Right lobe of liver (tissue), 4 donors: ENCODE results near the gene ERBB4.

Experiments used
- CTCF ChIP-seq, 4 donors: fragments of 200-600 bp in 3 of 4; fragments of 450-650 bp in 1 of 4; IDR thresholded peaks; one replicate each; pipeline versions ENCODE4 v1.5.1 to v1.8.0; 2016 to 2022; ENCODE audit warnings: antibody characterized with exemption in 4 of 4, mild to moderate bottlenecking in 2 of 4
- POLR2A ChIP-seq: fragments of 450-650 bp; IDR thresholded peaks from one replicate; pipeline ENCODE4 v1.6.1; 2017; ENCODE audit warnings: antibody characterized with exemption, mild to moderate bottlenecking
- donor health status: DM: no; HTN: no; CAD: no.
- donor health status: DM: no; HTN: no; CAD: no.
- donor health status: DM: no; HTN: yes; CAD: no.

GRCh38 chr2:211631503-211631902 is 907.1 kb downstream of the ERBB4 start:
- TF ChIP-seq POLR2A, result no peak
- TF ChIP-seq CTCF (IDR thresholded peaks at IDR 0.05), result no peak
